HepG2 (cell line): ENCODE results near the gene FAM131A. TPM values are rescaled to one million over a fixed set of nuclear protein-coding genes. Genes with fewer than 3 reads are reported as not detected.

Experiments
- CC2D1A ChIP-seq: sonication (generic); formaldehyde crosslinking; IDR thresholded peaks from 2 replicates; pipeline ENCODE4 v1.8.1; 2023; ENCODE audit warnings: mild to moderate bottlenecking, missing genetic modification reagents
- HCFC1 ChIP-seq: fragments of 150-350 bp; IDR thresholded peaks from 2 replicates; pipeline ENCODE4 v1.6.1; 2014; ENCODE audit warnings: low read depth, low read length
- HMGXB3 ChIP-seq: sonication (generic); formaldehyde crosslinking; IDR thresholded peaks from 2 replicates; pipeline ENCODE4 v1.4.0; 2020; ENCODE audit warnings: missing genetic modification reagents, borderline replicate concordance
- HNRNPK ChIP-seq: fragments of 200-400 bp; formaldehyde crosslinking; IDR thresholded peaks from 2 replicates; pipeline ENCODE4 v1.6.1; 2018; ENCODE audit warnings: low read length, low read depth, moderate library complexity, mild to moderate bottlenecking; ENCODE audit not compliant: poor library complexity, severe bottlenecking
- HNRNPLL ChIP-seq: fragments of 200-400 bp; formaldehyde crosslinking; IDR thresholded peaks from 2 replicates; pipeline ENCODE4 v1.6.1; 2017; ENCODE audit warnings: mild to moderate bottlenecking, low read depth, low read length; ENCODE audit not compliant: poor library complexity, severe bottlenecking
- KDM1A ChIP-seq: IDR thresholded peaks from 2 replicates; pipeline ENCODE4 v1.6.1; 2016; ENCODE audit warnings: missing compliant biosample characterization
- MXD4 ChIP-seq: IDR thresholded peaks from 2 replicates; pipeline ENCODE4 v1.6.1; 2016; ENCODE audit warnings: mild to moderate bottlenecking, missing biosample characterization, missing genetic modification reagents
- PCBP1 ChIP-seq: fragments of 200-400 bp; formaldehyde crosslinking; IDR thresholded peaks from 2 replicates; pipeline ENCODE4 v1.6.1; 2017; ENCODE audit warnings: mild to moderate bottlenecking, low read depth, low read length, borderline replicate concordance
- RCOR2 ChIP-seq: IDR thresholded peaks from 2 replicates; pipeline ENCODE4 v1.6.1; 2016; ENCODE audit warnings: missing biosample characterization, missing genetic modification reagents
- REPIN1 ChIP-seq: sonication (generic); formaldehyde crosslinking; IDR thresholded peaks from 2 replicates; pipeline ENCODE4 v1.8.0; 2022; ENCODE audit warnings: missing genetic modification reagents, low read depth, mild to moderate bottlenecking, borderline replicate concordance
- REXO4 ChIP-seq: sonication (generic); formaldehyde crosslinking; IDR thresholded peaks from 2 replicates; pipeline ENCODE4 v1.8.0; 2022; ENCODE audit warnings: missing genetic modification reagents, mild to moderate bottlenecking, borderline replicate concordance
- RFXANK ChIP-seq: IDR thresholded peaks from 2 replicates; pipeline ENCODE4 v1.6.1; 2016
- YEATS2 ChIP-seq: sonication (generic); formaldehyde crosslinking; IDR thresholded peaks from 2 replicates; pipeline ENCODE4 v1.4.0; 2020; ENCODE audit warnings: missing genetic modification reagents, borderline replicate concordance
- ZBTB49 ChIP-seq: sonication (generic); formaldehyde crosslinking; IDR thresholded peaks from 2 replicates; pipeline ENCODE4 v1.4.0; 2020; ENCODE audit warnings: missing genetic modification reagents, borderline replicate concordance
- polyA plus RNA-seq, 8 experiments: library from polyadenylated mRNA; depleted of rRNA in 3 of 8; stranded (reverse) in 7 of 8; unstranded in 1 of 8; fragments of >200 nt; fragmentation: Illumina TruSeq in 4 of 8; extraction: Trizol in 4 of 8; gene quantifications; 2 replicates each; pipeline versions ENCODE4 v1.2.1 to v1.2.3, GENCODE V29; 2011 to 2016; ENCODE audit warnings: low read depth in 4 of 8, missing spikeins in 1 of 8, mixed read lengths in 1 of 8; ENCODE audit not compliant: insufficient read depth in 1 of 8
- total RNA-seq, 5 experiments: library from RNA; depleted of rRNA; stranded (reverse); fragments of >200 nt; fragmentation: Illumina TruSeq; extraction: Trizol; gene quantifications; 2 replicates each; pipeline ENCODE4 v1.2.3, GENCODE V29; 2016; ENCODE audit warnings: low read depth in 1 of 5
- TF ChIP-seq, protein P1 (sequence below): sonication (generic); formaldehyde crosslinking; IDR thresholded peaks from 2 replicates; pipeline ENCODE4 v1.8.0; 2022; ENCODE audit warnings: mild to moderate bottlenecking, missing genetic modification reagents; ENCODE audit not compliant: insufficient replicate concordance
- TF ChIP-seq, protein P2 (sequence below): IDR thresholded peaks from 2 replicates; pipeline ENCODE4 v1.6.1; 2018; ENCODE audit warnings: missing genetic modification reagents, mild to moderate bottlenecking, missing compliant biosample characterization
- TF ChIP-seq, protein P3 (sequence below): sonication (generic); formaldehyde crosslinking; IDR thresholded peaks from 2 replicates; pipeline ENCODE4 v1.4.0; 2020; ENCODE audit warnings: mild to moderate bottlenecking, missing genetic modification reagents

Gene FAM131A
- total and polyA plus RNA-seq, 2 of the 13 experiments (the other 11 are each of a cell fraction or from before 2014, with no cell fraction given), result 9.2 to 9.3 TPM

DNA sequence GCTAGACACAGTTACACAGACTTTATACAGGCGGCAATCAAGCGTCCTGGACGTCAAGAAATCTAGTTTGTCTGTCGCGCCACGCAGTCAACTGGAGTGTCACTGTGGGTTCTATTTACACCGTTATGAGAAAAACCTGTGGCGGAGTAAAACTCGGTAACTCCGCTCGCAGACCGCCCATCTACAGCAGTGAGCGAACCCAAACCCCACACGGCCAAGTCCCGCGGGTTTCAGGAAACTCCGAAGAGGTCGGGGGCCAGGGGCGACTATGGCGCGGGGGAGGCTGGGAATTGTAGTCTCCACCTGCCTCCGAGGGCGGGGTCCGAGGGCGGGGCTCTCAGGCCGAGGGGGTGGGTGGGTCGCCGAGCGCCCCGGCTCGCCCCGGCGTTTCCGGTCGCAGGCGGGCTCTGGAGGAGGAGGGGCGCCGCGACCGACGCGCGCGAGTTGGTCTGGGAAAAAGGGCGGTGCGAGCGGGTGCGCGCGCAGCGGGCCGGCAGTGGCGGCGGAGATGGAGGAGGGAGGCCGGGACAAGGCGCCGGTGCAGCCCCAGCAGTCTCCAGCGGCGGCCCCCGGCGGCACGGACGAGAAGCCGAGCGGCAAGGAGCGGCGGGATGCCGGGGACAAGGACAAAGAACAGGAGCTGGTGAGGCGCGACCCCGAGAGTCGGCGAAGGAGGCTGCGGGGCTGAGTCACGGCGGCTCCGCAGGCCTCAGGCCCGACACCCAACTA lies 38.5 kb upstream of the FAM131A start, which contains the start of gene PSMD2 (continued):
- TF ChIP-seq HMGXB3 (peak; percentile 23; the same call in 1 of the 2 replicates), REPIN1 (CRISPR knock-in tag) (0 out of 2 replicates have a peak, but pooled peaks have one; percentile 20), RFXANK (CRISPR knock-in tag) (no peak), KDM1A (CRISPR knock-in tag) (no peak), HCFC1 (peak; percentile 86), REXO4 (CRISPR knock-in tag) (no peak), CC2D1A (no peak), PCBP1 (no peak), HNRNPLL (peak; percentile 72), YEATS2 (CRISPR knock-in tag) (peak; percentile 59; the same call in 1 of the 2 replicates), HNRNPK (no peak), ZBTB49 (CRISPR knock-in tag) (no peak), MXD4 (CRISPR knock-in tag) (0 out of 2 replicates have a peak, but pooled peaks have one; percentile 24), RCOR2 (CRISPR knock-in tag) (no peak)
- TF ChIP-seq, protein P1, sequence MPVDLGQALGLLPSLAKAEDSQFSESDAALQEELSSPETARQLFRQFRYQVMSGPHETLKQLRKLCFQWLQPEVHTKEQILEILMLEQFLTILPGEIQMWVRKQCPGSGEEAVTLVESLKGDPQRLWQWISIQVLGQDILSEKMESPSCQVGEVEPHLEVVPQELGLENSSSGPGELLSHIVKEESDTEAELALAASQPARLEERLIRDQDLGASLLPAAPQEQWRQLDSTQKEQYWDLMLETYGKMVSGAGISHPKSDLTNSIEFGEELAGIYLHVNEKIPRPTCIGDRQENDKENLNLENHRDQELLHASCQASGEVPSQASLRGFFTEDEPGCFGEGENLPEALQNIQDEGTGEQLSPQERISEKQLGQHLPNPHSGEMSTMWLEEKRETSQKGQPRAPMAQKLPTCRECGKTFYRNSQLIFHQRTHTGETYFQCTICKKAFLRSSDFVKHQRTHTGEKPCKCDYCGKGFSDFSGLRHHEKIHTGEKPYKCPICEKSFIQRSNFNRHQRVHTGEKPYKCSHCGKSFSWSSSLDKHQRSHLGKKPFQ (CRISPR knock-in tag), result peak; percentile 19
- TF ChIP-seq, protein P2, sequence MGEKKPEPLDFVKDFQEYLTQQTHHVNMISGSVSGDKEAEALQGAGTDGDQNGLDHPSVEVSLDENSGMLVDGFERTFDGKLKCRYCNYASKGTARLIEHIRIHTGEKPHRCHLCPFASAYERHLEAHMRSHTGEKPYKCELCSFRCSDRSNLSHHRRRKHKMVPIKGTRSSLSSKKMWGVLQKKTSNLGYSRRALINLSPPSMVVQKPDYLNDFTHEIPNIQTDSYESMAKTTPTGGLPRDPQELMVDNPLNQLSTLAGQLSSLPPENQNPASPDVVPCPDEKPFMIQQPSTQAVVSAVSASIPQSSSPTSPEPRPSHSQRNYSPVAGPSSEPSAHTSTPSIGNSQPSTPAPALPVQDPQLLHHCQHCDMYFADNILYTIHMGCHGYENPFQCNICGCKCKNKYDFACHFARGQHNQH, result peak; percentile 57; the same call in 1 of the 2 replicates
- TF ChIP-seq, protein P3, sequence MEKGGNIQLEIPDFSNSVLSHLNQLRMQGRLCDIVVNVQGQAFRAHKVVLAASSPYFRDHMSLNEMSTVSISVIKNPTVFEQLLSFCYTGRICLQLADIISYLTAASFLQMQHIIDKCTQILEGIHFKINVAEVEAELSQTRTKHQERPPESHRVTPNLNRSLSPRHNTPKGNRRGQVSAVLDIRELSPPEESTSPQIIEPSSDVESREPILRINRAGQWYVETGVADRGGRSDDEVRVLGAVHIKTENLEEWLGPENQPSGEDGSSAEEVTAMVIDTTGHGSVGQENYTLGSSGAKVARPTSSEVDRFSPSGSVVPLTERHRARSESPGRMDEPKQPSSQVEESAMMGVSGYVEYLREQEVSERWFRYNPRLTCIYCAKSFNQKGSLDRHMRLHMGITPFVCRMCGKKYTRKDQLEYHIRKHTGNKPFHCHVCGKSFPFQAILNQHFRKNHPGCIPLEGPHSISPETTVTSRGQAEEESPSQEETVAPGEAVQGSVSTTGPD, result no peak
